NCI-H187 treated with DMSO at 0.1 percent for 48 hours (cell line): ENCODE data around the gene USE1.

Experiments used
- DNase-seq: peaks from one replicate; lab custom pipeline; 2025; lab: John Stamatoyannopoulos, UW

The USE1 gene

GRCh38 chr19:17205237-17206140, 9.7 kb upstream of the USE1 start:
- no peak for DNase-seq

DNA sequence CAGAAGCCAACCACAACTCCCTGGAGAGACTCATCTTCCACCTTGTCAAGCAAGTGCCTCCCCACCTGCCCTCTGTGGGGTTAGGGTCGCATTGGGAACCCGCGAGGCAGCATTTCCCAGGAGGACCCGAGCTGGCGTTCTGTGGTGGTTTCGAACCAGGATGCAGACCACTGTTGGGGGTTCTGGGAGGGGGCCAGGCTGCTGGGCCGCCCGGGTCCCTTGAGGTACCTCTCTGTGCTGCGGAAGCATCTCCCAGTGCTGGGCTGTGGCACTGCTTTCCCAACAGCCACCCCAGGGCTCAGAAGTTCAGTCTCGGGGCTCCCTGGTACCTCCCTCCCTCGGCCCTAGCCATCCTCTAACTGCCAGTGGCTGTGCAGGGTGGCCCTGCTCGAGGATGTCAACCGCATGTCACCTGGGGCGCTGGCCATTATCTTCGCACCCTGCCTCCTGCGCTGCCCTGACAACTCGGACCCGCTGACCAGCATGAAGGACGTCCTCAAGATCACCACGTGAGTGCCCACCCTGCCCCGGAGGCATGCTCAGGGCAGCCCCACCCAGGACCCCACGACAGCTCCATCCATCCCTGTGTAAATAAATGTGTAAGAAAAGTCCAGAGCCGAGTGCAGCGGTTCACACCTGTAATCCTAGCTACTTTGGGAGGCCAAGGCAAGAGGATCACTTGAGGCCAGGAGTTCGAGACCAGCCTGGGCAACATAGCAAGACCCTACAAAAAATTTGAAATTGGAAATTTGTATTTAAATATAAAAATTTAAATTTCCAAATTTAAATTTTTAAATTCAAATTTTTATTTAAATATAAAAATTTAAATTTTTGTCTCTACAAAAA, 8.2 kb upstream of the USE1 start:
- DNase-seq: no peak

- no peak for DNase-seq
Measured at GRCh38 chr19:17209126-17210036, 5.8 kb upstream of the USE1 start.

DNA sequence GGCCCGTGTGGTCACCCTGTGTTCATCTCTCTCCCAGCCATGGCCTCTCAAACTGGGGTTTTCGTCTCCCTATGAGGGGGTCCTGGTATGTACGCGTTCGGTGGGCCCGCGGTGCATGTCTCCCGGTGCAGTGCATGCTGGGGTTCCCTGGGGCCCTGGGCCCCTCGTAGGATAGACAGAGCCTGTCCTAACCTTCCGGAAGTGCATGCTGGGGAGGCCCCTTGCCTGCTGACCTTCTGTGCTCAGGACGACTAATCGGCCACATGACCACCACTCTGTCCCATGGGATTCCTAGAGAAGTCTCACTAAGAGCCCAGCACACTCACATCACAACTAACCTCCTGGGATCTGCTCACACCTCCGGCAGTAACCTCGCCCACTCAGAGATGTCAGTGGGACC, 4.9 kb upstream of the USE1 start:
- no peak for DNase-seq

DNA sequence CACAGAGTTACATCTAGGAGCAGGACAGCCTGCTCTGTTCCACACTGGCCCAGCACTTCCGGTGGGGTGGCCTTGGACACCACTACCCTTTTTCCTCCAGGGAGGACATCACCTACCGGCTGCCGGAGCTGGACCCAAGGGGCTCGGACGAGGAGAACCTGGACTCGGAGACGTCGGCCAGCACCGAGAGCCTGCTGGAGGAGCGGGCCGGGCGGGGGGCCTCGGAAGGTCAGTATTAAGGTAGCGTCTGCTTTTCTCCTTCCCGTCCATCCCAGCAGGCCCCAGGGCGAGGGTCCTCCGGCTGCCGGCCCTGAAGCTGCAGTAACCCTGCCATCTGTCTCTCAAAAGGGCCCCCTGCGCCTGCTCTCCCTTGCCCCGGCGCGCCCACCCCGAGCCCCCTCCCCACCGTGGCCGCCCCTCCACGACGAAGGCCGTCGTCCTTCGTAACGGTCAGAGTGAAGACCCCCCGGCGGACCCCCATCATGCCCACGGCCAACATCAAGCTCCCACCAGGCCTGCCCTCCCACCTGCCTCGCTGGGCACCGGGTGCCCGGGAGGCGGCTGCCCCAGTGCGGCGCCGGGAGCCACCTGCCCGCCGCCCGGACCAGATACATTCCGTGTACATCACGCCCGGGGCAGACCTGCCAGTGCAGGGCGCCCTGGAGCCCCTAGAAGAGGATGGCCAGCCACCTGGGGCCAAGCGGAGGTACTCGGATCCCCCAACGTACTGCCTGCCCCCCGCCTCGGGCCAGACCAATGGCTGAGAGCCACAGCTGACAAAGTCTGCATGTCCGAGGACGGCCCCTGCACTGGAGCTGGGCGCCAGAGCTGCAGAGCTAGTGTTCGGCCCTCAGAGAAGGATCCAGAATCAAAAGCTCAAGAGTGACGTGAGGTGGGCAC, 3.4 kb upstream of the USE1 start:
- DNase-seq: no peak

GRCh38 chr19:17213334-17213733, 1.8 kb upstream of the USE1 start:
- DNase-seq: no peak

DNA sequence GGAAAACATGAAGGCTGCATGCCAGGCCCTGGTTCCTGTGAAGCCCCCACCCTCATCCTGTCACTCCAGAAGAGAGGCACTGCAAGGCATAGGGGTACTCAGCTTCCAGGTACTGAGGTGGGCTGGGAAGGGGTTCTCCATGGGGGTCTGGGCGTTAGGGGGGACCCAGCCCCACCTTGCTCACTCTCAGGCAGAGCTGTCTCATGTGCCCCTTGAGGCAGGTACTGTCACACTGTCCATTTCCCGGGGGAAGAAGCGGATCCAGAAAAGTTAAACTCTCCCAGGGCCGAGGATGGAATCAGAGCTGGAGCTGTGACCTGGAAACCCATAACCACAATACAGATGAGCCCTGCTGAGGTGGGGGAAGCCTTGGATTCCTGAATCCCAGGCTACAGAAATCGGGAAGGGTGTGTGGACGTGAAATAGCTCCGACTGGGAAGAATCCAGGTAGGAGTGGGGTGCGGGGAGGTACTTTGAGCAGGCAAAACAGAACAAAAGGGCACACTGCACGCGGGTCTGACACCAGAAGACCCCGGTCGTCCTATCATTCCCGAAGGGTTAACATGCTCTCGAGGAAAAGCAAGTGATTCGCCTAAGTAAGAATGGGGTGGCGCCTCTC, 540 bp upstream of the USE1 start:
- no peak for DNase-seq

DNA sequence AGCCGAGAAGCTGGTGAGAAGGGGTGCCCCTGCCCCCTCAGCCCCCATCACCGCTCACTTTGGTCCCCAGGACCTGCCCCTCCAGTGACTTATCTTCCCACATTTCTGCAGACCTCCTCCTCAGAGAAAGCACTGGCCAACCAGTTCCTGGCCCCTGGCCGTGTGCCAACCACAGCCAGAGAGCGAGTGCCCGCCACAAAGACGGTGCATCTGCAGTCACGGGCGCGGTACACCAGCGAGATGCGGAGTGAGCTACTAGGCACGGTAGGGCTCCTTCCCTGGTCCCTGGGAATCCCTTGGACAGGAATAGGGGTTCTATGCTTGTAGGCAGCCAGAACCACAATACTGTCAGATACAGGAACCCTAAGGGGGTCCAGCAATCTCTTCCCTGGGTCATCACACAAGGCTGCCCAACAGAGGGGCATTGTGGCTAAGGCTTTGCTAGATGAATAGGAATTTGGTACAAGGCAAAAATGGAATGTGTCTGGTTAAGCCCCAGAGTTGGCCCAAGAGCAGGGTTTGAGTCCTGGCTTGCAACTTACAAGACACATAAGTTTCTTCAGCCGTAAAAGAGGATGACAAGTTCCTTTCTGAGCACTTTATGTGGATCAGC, 1.0 kb downstream of the USE1 start:
- DNase-seq: no peak

DNA sequence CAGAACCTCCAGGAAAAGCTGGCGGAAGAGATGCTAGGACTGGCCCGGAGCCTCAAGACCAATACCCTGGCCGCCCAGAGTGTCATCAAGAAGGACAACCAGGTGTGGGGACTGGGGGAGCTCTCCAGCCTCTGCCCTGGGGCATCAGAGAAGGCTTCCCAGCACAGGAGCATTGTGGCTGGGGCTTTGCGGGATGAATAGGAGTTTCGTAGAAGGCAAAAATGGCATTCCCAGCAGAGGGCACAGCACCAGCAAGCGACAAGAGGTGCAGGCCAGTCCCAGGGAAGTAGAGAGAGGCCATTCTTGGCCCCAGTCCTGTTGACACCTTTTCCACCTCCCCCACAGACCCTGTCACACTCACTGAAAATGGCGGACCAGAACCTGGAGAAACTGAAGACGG, 4.1 kb downstream of the USE1 start:
- no peak for DNase-seq

DNA sequence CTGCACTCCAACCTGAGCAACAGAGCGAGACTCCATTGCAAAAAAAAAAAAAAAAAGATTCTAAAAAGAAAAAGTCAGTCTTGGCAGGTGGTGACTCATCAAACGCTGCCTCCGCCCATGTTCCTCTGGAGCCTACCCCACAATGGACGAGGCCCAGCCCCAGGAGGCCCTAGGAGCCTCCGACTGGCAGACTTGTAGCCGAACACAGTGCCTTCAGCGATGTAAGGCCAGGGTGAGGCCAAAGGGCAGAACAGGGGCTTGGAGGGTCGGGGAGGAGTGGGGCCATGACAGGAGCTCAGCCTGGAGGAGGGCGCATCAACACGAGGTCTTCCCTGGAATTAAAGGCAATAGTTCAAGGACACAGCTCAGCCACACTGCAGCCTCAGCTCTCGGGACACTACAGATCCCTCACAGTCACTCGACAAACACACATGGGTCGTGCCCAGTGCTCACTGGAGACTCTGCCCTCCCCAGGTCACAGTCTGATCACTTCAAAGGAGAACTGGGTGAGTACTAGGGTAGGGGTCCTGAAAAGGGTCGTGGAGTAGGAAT, 5.1 kb downstream of the USE1 start:
- no peak for DNase-seq

GRCh38 chr19:17225053-17225452, 9.9 kb downstream of the USE1 start:
- DNase-seq: no peak

GRCh38 chr19:17226002-17226933, 11.1 kb downstream of the USE1 start, which contains the start of gene OCEL1:
Gene OCEL1, plus strand, starts transcription at chr19:17226226. Its CDS starts 22 bp downstream, at chr19:17226248.
- peak; percentile 52 for DNase-seq

DNA sequence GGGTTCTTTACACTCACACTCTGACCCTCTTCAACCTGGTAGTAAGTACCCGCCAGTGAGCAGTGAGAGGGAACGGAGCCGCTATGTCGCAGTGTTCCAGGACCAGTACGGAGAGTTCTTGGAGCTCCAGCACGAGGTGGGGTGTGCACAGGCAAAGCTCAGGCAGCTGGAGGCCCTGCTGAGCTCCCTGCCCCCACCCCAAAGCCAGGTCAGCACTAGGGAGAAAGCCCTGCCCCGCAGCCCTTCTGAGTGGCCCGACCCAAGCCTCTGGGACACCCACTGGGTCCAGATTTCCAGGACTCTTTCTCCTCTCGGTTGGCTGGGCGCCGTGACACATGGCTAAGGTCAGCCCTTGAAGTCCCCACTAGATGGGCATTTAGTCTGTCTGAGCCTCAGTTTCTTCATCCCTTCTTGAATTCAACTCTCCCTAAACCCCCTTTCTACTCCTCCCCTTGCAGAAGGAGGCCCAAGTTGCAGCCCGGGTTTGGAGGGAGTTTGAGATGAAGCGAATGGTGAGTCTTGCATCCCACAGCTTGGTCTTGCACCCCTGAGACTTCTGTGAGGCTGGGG, 12.7 kb downstream of the USE1 start:
- DNase-seq: no peak

DNA sequence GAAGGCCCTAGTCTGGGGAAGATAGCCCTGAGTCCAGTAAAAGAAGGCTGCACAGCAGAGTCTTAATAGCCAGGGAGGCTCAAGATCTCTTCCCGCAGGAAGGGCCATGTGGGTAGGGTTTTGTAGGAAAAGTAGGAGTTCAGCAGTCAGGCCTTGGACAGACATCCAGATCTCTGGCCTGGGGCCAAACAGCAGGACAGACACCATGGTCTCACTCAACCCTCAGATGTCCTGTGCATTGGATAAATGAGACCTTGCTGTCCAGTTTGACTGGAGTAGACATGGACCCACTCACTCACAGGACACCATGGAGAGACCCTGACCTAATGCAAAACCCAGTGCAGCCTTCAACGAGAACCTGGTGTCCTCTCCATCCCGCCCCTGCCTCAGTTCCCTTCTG, 14.7 kb downstream of the USE1 start:
- no peak for DNase-seq

GRCh38 chr19:17232258-17232657, 17.1 kb downstream of the USE1 start:
- DNase-seq: no peak

DNA sequence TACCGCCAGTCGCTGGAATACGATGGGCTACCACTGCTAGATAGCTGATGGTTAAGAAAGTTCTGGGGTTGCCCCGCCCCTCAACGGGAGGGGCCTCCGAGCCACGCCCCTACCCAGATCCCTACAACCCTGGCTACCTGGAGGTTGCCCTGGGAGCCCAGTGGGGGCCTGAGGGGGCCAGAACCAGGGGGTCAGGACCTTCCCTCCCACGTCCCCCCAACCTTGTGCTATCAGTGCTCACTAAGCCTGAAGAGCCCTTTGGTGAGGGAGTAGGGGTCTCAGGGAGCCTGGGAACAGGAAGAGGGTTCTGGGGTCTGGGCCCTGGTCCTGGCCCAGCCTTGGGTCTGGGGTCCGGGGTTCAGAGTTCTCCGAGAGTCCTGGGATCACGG, 19.7 kb downstream of the USE1 start:
- DNase-seq: no peak

- DNase-seq: no peak
Measured at GRCh38 chr19:17235300-17235970, 20.3 kb downstream of the USE1 start.
